SK-MEL-5 (cell line): ENCODE data around the gene ZNF28. TPM values are rescaled to one million over a fixed set of nuclear protein-coding genes. Genes with fewer than 3 reads are reported as not detected.
"Not testable (repeated sequence)": the region's sequence is repeated elsewhere in the genome, so short reads cannot be mapped to it uniquely, and the experiment has no call there.

Experiments used
- DNase-seq: peaks from one replicate; pipeline ENCODE4 v3.0.0-alpha.2; 2016; ENCODE audit warnings: low read depth, low spot score
- in situ Hi-C: cut with HindIII; loops from 2 replicates; pipeline ENCODE4 v1.10.0; 2016; ENCODE audit warnings: low sequenced_read_pairs, high pct_unique_total_duplicates, low pct_unique_long_range_greater_than_20kb
- polyA plus RNA-seq, 2 experiments: library from polyadenylated mRNA; depleted of rRNA; stranded (reverse); fragments of >200 nt; gene quantifications; 2 replicates each; pipeline ENCODE4 v1.2.3, GENCODE V29; 2015
- total RNA-seq: library from RNA; depleted of rRNA; stranded (reverse); fragments of >200 nt; shearing (Covaris generic); gene quantifications from 2 replicates; pipeline ENCODE4 v1.2.3, GENCODE V29; 2014; rRNA removed

Gene ZNF28
- total RNA-seq = 15.3 and 23.0 TPM in 2 replicates
- polyA plus RNA-seq (2015; cell fraction: cytosol; rRNA removed) = 6.6 and 12.2 TPM in 2 replicates
- polyA plus RNA-seq (2015; cell fraction: nucleus; rRNA removed) = 7.3 and 10.0 TPM in 2 replicates

- DNase-seq = peak; percentile 49
- in situ Hi-C loops = not testable (repeated sequence)
Measured at GRCh38 chr19:52821204-52821960, at the start of gene ZNF28. TSS of gene ZNF28 (minus strand) at chr19:52821633. CDS start at chr19:52817958, 3,675 bp downstream.

DNA sequence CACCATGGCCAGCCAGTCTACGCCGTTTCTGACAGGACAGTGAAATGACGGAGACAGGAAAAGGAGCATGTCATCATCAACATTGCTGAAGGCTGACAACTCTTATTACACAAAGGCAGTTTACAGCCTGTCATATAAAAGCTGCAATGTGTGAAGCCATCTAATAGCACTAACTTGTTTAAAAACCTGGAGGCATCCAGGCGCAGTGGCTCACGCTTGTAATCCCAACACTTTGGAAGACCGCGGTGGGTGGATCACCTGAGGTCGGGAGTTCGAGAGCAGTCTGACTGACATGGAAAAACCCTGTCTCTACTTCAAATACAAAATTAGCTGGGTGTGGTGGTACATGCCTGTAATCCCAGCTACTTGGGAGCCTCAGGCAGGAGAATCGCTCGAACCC, 46.6 kb upstream of the ZNF28 start:
- in situ Hi-C loops, DNase-seq: not testable (repeated sequence)

DNA sequence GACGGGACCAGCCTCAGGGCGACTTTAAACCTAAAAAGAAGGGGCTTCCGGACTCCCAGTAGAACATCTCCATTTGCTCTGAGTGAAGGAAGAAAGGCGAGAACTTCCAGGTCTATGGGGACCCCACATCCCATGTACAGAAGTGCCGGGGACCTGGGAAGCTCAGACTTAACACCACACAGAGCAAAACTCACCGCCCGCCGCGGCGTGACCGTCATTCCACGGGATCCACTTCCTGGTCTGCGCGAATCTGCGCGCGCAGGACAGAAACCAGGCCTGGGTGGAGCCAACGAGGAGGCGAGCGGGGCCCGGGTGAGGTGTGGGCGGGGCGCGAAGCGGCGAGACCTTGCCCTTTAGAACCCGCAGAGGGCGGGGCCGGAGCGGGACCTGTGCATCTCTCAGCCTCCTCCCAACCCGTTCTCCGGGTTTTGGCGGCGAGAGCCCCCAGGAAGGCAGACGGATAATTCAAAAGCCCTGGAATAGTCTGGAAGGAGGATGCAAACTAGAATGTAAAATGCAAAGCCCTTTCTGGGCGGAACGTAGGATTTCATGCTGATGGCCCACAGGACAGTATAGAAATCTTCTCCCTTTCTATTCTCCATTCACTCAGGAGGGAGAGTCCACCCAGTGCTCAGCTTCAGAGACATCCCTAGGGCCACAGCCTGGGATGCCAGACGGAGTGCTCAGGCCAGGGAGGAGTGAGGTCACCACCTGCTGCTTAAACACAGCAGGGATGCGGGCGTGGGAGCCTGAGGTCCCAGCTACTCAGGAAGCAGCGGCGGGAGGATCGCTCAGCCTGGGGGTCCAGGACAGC, 36.2 kb upstream of the ZNF28 start, which contains the start of gene ZNF468:
Gene ZNF468, minus strand, starts transcription at position 242 of the 814 bp plus-strand sequence. CDS start 3,347 bp downstream, outside the sequence.
- in situ Hi-C loops = not testable (repeated sequence)
- peak; percentile 53 for DNase-seq

GRCh38 chr19:52856540-52857377, 35.3 kb upstream of the ZNF28 start:
- in situ Hi-C loops = not testable (repeated sequence)

GRCh38 chr19:52847352-52847751, 25.9 kb upstream of the ZNF28 start:
- DNase-seq, in situ Hi-C loops: not testable (repeated sequence)

More at GRCh38 chr19:52856540-52857377, 35.3 kb upstream of the ZNF28 start:
- DNase-seq = not testable (repeated sequence)

- in situ Hi-C loops, DNase-seq: not testable (repeated sequence)
Measured at GRCh38 chr19:52840825-52841465, 19.5 kb upstream of the ZNF28 start.

GRCh38 chr19:52834289-52834688, 12.9 kb upstream of the ZNF28 start:
- DNase-seq, in situ Hi-C loops: not testable (repeated sequence)

GRCh38 chr19:52833541-52833940, 12.1 kb upstream of the ZNF28 start:
- DNase-seq, in situ Hi-C loops: not testable (repeated sequence)

- in situ Hi-C loops, DNase-seq: not testable (repeated sequence)
Measured at GRCh38 chr19:52829866-52830265, 8.4 kb upstream of the ZNF28 start.

- in situ Hi-C loops = no loop called here
- no peak for DNase-seq
Measured at GRCh38 chr19:52825765-52826164, 4.3 kb upstream of the ZNF28 start.

DNA sequence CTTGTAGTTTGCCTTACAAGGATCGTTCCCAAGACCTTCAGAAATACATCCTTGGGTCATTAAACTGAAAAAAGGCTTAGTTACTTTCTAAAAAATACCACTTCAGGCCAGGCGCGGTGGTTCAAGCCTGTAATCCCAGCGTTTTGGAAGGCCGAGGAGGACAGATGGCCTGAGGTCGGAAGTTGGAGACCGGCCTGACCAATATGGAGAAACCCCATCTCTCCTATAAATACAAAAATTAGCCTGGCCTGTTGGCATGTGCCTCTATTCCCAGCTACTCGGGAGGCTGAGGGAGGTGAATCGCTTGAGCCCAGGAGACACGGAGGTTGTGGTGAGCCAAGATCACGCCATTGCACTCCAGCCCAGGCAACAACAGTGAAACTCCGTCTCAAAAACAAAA, 2.2 kb upstream of the ZNF28 start:
- in situ Hi-C loops = no loop called here
- no peak for DNase-seq

DNA sequence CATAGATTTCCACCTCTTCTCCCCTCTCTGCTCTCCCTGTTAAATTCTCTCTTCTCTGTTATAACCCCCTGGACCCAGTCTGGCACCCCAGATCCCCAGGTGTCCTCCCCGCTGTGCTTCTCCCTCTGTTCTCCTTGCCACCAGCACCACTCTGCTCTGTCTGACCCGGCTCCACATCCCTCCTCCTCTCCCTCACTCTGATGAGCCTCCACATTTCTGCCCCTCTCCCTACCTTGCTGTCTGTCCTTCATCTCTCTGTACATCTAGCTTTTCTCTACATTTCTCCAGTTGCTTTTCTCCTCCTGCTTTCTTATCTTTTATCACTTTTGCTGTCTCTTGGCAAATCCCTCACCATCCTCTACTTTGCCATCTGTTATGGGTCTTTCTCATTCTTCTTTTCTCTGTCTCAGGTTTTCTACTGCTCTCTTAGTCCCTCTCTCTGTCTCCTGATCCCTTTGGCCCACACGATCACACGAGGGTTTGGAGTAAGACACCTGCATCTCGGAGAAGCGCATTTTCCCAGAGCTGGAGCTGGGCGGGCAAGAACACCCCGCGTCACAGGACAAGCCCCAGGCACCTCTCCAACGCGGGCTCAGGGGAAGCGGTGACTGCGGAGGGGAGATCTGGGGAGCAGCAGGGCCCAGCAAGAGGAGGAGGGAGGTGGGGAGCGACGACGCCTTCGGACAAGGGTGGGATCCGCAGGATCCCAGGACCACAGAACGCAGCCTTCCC, 795 bp downstream of the ZNF28 start:
- in situ Hi-C loops = not testable (repeated sequence)

GRCh38 chr19:52809801-52810200, 11.6 kb downstream of the ZNF28 start:
- in situ Hi-C loops = no loop called here
- no peak for DNase-seq

More for the DNA sequence above, 795 bp downstream of the ZNF28 start:
- DNase-seq = not testable (repeated sequence)

DNA sequence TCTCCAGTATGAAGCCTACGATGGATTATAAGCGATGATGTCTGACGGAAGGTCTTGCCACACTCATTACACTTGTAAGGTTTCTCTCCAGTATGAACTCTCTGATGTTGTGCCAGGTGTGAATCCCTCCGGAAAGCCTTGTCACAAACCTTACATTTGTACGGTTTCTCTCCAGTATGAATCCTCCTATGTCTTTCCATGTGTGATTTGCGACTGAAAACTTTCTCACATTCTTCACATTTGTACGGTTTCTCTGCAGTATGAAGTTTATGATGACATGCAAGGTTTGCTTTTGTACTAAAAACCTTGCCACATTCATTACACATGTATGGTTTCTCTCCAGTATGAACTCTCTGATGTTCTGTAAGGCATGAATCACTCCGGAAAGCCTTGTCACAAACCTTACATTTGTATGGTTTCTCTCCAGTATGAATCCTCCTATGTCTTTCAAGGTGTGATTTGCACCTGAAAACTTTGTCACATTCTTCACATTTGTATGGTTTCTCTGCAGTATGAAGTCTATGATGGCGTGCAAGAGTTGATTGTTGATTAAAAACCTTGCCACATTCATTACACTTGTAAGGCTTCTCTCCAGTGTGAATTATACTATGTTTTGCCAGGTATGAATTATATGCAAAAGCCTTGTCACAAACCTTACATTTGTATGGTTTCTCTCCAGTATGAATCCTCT, 21.3 kb downstream of the ZNF28 start:
- in situ Hi-C loops, DNase-seq: not testable (repeated sequence)

GRCh38 chr19:52789440-52789839, 32.0 kb downstream of the ZNF28 start:
- in situ Hi-C loops = no loop called here

More at GRCh38 chr19:52789440-52789839, 32.0 kb downstream of the ZNF28 start:
- DNase-seq = no peak
